ENCODE measurements around the gene MAMLD1. TPM values are rescaled to one million over a fixed set of nuclear protein-coding genes. Genes with fewer than 3 reads are reported as not detected.

MAMLD1 gene
- polyA plus RNA-seq, 1 donor (not counting 4 experiments of a cell fraction or from before 2014, with no cell fraction given): 0.98 TPM

DNA sequence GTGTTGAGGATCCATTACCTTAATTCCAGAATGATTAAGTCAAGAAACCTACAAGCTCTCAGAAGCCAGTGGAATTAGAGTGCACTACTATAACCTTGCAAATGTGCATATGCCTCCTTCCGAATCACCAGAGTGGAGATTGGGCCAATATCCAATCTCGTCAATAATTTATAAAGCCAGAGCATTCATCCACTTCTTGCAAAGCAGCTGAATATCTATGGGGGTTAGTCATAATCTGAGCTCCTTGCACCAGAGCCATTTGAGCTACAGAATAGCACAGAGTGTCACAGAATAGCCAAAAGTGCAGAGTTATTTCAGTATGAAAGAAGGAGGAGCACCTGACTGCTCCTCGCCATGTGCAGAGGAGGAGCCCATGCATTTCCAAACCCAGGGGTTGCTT lies 136.1 kb downstream of the MAMLD1 start:
- Histone ChIP-seq H2AFZ (ENCODE audit: control insufficient read depth, low read length) (no peak overlapping the region), H3K4me3 (ENCODE audit: control insufficient read depth in 2 of 3, extremely low read depth in 1 of 3, insufficient read depth in 2 of 3, low read depth in 1 of 3, low read length in 3 of 3) (no peak overlapping the region), H3K27me3 (ENCODE audit: control insufficient read depth, extremely low read depth, insufficient read depth, low read length) (no peaks in the 10 kb centered on the region), H3K9ac (ENCODE audit: control insufficient read depth, extremely low read depth, insufficient read depth, low read length) (no peak overlapping the region), H3K27ac (ENCODE audit: control insufficient read depth, insufficient read depth, low read length) (no peak overlapping the region), H3K79me2 (ENCODE audit: control insufficient read depth, insufficient read depth, low read length) (no peaks in the 10 kb centered on the region), H3K36me3 (ENCODE audit: control insufficient read depth in 2 of 2, extremely low read depth in 1 of 2, insufficient read depth in 2 of 2, low read length in 2 of 2) (no peaks in the 10 kb centered on the region), H3K4me2 (ENCODE audit: control insufficient read depth, extremely low read depth, insufficient read depth, low read depth, low read length) (no peak overlapping the region), H3K4me1 (ENCODE audit: control insufficient read depth, extremely low read depth, insufficient read depth, low read length) (peaks cover 8% of the 10 kb centered on the region), H3K9me3 (ENCODE audit: control insufficient read depth, low read depth, low read length) (no peaks in the 10 kb centered on the region), H3K9me1 (ENCODE audit: control insufficient read depth, extremely low read depth, insufficient read depth, low read length) (no peaks in the 10 kb centered on the region), H4K20me1 (ENCODE audit: control insufficient read depth, extremely low read depth, insufficient read depth, low read length) (no peaks in the 10 kb centered on the region)
- no peak for TF ChIP-seq CTCF (optimal IDR thresholded peaks at IDR 0.05 in 1 of 3, IDR thresholded peaks at IDR 0.05 in 1 of 3, conservative IDR thresholded peaks at IDR 0.05 in 1 of 3; ENCODE audit: extremely low read depth in 1 of 3, insufficient read depth in 2 of 3, low read length in 3 of 3)
- DNase-seq (ENCODE audit: low read depth, low spot score) (no peak), FAIRE-seq (no peak)
- dilution Hi-C loops (cut with MboI; ENCODE audit: extremely low pct_ligation_motif_present, low sequenced_read_pairs): no loop called here

DNA sequence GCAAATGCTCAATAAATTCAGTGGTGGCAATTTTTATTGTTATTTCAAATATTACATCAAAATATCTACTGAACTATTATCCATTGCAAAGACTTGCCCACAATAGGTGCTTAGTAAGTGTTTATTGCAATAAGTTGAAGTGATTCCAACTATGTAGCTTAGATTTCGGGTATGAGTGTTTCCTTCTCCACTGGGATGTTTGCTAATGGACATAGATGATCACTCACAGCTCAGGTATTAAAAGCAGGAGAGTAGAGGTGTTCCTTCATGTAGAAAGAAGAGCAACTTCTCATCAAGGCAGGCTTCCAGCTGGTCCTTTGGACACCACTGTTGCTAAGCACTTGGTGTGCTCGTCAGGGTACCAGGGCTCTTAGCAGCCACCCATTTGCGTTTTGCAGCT lies 139.0 kb downstream of the MAMLD1 start:
- no peaks in the 10 kb centered on the region for H3K9me1 ChIP-seq (ENCODE audit: control insufficient read depth, extremely low read depth, insufficient read depth, low read length)
- H3K9ac ChIP-seq (ENCODE audit: control insufficient read depth, extremely low read depth, insufficient read depth, low read length): no peak overlapping the region
- H3K4me2 ChIP-seq (ENCODE audit: control insufficient read depth, extremely low read depth, insufficient read depth, low read depth, low read length): no peak overlapping the region
- TF ChIP-seq EZH2 (IDR thresholded peaks at IDR 0.05; ENCODE audit: low read length) (no peak), CTCF (optimal IDR thresholded peaks at IDR 0.05 in 1 of 3, IDR thresholded peaks at IDR 0.05 in 1 of 3, conservative IDR thresholded peaks at IDR 0.05 in 1 of 3; ENCODE audit: extremely low read depth in 1 of 3, insufficient read depth in 2 of 3, low read length in 3 of 3) (no peak)
- no peak overlapping the region for H3K27ac ChIP-seq (ENCODE audit: control insufficient read depth, insufficient read depth, low read length)
- DNase-seq (ENCODE audit: low read depth, low spot score): no peak
- no peaks in the 10 kb centered on the region for H3K9me3 ChIP-seq (ENCODE audit: control insufficient read depth, low read depth, low read length)
- FAIRE-seq: no peak
- H3K4me3 ChIP-seq (ENCODE audit: control insufficient read depth in 2 of 3, extremely low read depth in 1 of 3, insufficient read depth in 2 of 3, low read depth in 1 of 3, low read length in 3 of 3): no peak overlapping the region
- dilution Hi-C loops (cut with MboI; ENCODE audit: extremely low pct_ligation_motif_present, low sequenced_read_pairs): no loop called here
- H3K36me3 ChIP-seq (ENCODE audit: control insufficient read depth in 2 of 2, extremely low read depth in 1 of 2, insufficient read depth in 2 of 2, low read length in 2 of 2): no peaks in the 10 kb centered on the region
- no peak overlapping the region for H2AFZ ChIP-seq (ENCODE audit: control insufficient read depth, low read length)
- H3K27me3 ChIP-seq (ENCODE audit: control insufficient read depth, extremely low read depth, insufficient read depth, low read length): no peaks in the 10 kb centered on the region
- H3K79me2 ChIP-seq (ENCODE audit: control insufficient read depth, insufficient read depth, low read length): no peaks in the 10 kb centered on the region
- H3K4me1 ChIP-seq (ENCODE audit: control insufficient read depth, extremely low read depth, insufficient read depth, low read length): peaks cover 11% of the 10 kb centered on the region
- H4K20me1 ChIP-seq (ENCODE audit: control insufficient read depth, extremely low read depth, insufficient read depth, low read length): no peaks in the 10 kb centered on the region

Data from keratinocyte (primary cell).